ENCODE data around the gene CDC16. TPM values are rescaled to one million over a fixed set of nuclear protein-coding genes. Genes with fewer than 3 reads are reported as not detected.

The CDC16 gene
- total RNA-seq, 1 experiment from 2014 or later: 61.0 TPM

DNA sequence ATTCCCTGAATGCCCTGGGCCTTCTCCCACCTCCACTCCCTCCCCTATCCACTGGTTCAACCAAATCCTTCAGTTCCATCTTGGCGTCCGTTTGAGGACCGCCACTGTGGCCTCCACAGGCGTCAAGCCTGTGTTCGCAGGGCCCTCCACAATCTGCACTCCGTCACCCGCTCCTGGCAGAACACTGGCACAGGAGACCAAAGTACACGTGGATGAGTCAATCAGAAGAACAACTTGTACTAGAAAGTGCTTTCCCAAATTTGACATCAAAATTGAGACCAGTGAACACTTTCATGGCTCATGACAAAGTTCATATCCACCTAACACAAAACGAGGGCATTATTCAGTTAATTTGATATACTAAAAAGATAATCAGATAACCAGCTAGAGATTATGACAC, 6.5 kb upstream of the CDC16 start:
- Histone ChIP-seq H3K9ac (ENCODE audit: low read length) (no peak overlapping the region), H3K9me3 (ENCODE audit: control insufficient read depth in 1 of 2, insufficient read depth in 1 of 2, low read depth in 1 of 2, low read length in 2 of 2) (no peaks in the 10 kb centered on the region), H4K20me1 (ENCODE audit: insufficient read depth) (no peaks in the 10 kb centered on the region), H3K27ac (ENCODE audit: low read depth, low read length) (no peak overlapping the region), H3K4me3 (replicated peaks in 1 of 2; ENCODE audit: low read depth in 1 of 2, low read length in 2 of 2) (no peak overlapping the region), H3K79me2 (ENCODE audit: insufficient read depth, low read length) (no peaks in the 10 kb centered on the region), H3K4me2 (ENCODE audit: low read length) (no peak overlapping the region), H2AFZ (ENCODE audit: low read depth, low read length, poor library complexity, severe bottlenecking) (no peak overlapping the region), H3K36me3 (ENCODE audit: control insufficient read depth in 1 of 2, insufficient read depth in 2 of 2, low read length in 2 of 2) (no peaks in the 10 kb centered on the region), H3K27me3 (ENCODE audit: insufficient read depth, low read length) (no peaks in the 10 kb centered on the region), H3K4me1 (ENCODE audit: control insufficient read depth in 1 of 2, insufficient read depth in 2 of 2, low read length in 2 of 2) (peaks cover 0 to 19% of the 10 kb centered on the region in 2 experiments; a peak in 3 of 4 replicates), H3K9me2 (ENCODE audit: insufficient read depth) (no peaks in the 10 kb centered on the region)
- TF ChIP-seq FOSL1 (IDR thresholded peaks at IDR 0.05; ENCODE audit: low read depth): no peak
- no peak for TF ChIP-seq YY1 (IDR thresholded peaks at IDR 0.05; ENCODE audit: extremely low read depth, insufficient replicate concordance, low read depth, low read length)
- TF ChIP-seq POLR2A (IDR thresholded peaks at IDR 0.05; ENCODE audit: borderline replicate concordance, extremely low read depth, insufficient read depth, insufficient read length): no peak
- TF ChIP-seq EGR1 (IDR thresholded peaks at IDR 0.05; ENCODE audit: low read depth): no peak
- no peak for TF ChIP-seq RAD21 (IDR thresholded peaks at IDR 0.05; ENCODE audit: low read depth)
- no peak for TF ChIP-seq EZH2 (IDR thresholded peaks at IDR 0.05)
- TF ChIP-seq ATF3 (IDR thresholded peaks at IDR 0.05): no peak
- TF ChIP-seq, protein P1, sequence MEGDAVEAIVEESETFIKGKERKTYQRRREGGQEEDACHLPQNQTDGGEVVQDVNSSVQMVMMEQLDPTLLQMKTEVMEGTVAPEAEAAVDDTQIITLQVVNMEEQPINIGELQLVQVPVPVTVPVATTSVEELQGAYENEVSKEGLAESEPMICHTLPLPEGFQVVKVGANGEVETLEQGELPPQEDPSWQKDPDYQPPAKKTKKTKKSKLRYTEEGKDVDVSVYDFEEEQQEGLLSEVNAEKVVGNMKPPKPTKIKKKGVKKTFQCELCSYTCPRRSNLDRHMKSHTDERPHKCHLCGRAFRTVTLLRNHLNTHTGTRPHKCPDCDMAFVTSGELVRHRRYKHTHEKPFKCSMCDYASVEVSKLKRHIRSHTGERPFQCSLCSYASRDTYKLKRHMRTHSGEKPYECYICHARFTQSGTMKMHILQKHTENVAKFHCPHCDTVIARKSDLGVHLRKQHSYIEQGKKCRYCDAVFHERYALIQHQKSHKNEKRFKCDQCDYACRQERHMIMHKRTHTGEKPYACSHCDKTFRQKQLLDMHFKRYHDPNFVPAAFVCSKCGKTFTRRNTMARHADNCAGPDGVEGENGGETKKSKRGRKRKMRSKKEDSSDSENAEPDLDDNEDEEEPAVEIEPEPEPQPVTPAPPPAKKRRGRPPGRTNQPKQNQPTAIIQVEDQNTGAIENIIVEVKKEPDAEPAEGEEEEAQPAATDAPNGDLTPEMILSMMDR (IDR thresholded peaks at IDR 0.05 in 2 of 3, conservative IDR thresholded peaks at IDR 0.05 in 1 of 3; ENCODE audit: borderline replicate concordance in 1 of 3, insufficient read depth in 1 of 3, low read depth in 2 of 3, low read length in 2 of 3): no peak
- no peak for TF ChIP-seq JUND (IDR thresholded peaks at IDR 0.05)
- no peak for TF ChIP-seq CBX3 (IDR thresholded peaks at IDR 0.05; ENCODE audit: low read depth)
- TF ChIP-seq, protein P2, sequence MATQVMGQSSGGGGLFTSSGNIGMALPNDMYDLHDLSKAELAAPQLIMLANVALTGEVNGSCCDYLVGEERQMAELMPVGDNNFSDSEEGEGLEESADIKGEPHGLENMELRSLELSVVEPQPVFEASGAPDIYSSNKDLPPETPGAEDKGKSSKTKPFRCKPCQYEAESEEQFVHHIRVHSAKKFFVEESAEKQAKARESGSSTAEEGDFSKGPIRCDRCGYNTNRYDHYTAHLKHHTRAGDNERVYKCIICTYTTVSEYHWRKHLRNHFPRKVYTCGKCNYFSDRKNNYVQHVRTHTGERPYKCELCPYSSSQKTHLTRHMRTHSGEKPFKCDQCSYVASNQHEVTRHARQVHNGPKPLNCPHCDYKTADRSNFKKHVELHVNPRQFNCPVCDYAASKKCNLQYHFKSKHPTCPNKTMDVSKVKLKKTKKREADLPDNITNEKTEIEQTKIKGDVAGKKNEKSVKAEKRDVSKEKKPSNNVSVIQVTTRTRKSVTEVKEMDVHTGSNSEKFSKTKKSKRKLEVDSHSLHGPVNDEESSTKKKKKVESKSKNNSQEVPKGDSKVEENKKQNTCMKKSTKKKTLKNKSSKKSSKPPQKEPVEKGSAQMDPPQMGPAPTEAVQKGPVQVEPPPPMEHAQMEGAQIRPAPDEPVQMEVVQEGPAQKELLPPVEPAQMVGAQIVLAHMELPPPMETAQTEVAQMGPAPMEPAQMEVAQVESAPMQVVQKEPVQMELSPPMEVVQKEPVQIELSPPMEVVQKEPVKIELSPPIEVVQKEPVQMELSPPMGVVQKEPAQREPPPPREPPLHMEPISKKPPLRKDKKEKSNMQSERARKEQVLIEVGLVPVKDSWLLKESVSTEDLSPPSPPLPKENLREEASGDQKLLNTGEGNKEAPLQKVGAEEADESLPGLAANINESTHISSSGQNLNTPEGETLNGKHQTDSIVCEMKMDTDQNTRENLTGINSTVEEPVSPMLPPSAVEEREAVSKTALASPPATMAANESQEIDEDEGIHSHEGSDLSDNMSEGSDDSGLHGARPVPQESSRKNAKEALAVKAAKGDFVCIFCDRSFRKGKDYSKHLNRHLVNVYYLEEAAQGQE (IDR thresholded peaks at IDR 0.05; ENCODE audit: low read depth): no peak
- no peak for TF ChIP-seq SIN3A (IDR thresholded peaks at IDR 0.05; ENCODE audit: low read depth)
- TF ChIP-seq EZH2phosphoT487 (IDR thresholded peaks at IDR 0.05; ENCODE audit: borderline replicate concordance): no peak
- TF ChIP-seq ELF1 (IDR thresholded peaks at IDR 0.05; ENCODE audit: borderline replicate concordance, low read depth): no peak
- TF ChIP-seq, protein P3, sequence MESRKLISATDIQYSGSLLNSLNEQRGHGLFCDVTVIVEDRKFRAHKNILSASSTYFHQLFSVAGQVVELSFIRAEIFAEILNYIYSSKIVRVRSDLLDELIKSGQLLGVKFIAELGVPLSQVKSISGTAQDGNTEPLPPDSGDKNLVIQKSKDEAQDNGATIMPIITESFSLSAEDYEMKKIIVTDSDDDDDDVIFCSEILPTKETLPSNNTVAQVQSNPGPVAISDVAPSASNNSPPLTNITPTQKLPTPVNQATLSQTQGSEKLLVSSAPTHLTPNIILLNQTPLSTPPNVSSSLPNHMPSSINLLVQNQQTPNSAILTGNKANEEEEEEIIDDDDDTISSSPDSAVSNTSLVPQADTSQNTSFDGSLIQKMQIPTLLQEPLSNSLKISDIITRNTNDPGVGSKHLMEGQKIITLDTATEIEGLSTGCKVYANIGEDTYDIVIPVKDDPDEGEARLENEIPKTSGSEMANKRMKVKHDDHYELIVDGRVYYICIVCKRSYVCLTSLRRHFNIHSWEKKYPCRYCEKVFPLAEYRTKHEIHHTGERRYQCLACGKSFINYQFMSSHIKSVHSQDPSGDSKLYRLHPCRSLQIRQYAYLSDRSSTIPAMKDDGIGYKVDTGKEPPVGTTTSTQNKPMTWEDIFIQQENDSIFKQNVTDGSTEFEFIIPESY (IDR thresholded peaks at IDR 0.05; ENCODE audit: extremely low read depth, insufficient replicate concordance, low read length): no peak
- TF ChIP-seq MAX (IDR thresholded peaks at IDR 0.05): no peak
- ChIA-PET RAD21 (ENCODE audit: low non-redundant PET in 1 of 2, low total read pairs in 2 of 2, uncharacterized antibody in 2 of 2, unreplicated experiment in 2 of 2) (no interaction called here), CTCF (no interaction called here), POLR2A (no interaction called here)
- DNase-seq (ENCODE audit: low read depth, low spot score) (no peak), ATAC-seq (no peak)
- BruUV-seq (replicated peaks): no TSS peak
- intact Hi-C loops (cut with micrococcal nuclease): no loop called here
